ENCODE measurements around the gene ETDC. TPM values are rescaled to one million over a fixed set of nuclear protein-coding genes. Genes with fewer than 3 reads are reported as not detected.

The ETDC gene
- polyA plus RNA-seq, 4 donors, result not detected

DNA sequence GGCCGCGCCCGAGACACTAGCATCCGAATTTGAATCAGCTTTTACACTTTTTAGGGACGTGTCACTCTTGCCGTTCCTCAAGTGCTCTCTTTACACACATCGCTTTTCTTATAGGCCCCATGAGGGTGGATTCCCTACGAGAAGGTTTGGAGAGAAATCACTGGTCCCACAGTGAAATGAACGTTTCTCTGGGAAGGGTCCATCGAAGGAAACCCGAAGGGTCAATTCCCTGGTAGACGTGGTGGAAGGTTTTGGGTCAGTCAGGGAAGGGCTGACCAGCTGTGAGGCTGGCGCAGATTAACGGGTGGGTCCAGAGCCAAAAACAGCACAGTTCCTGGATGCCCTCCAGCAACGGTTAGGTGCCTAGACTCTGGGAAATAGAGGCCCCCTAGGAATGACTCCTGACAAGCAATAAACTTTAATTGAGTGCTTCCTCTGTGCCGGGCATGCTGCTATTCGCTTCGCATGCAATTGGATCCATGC is 35.9 kb downstream of the ETDC start:
- DNase-seq (ENCODE audit: low read depth in 4 of 4, low spot score in 2 of 4), result peak in 2 of 4 donors; percentile 15 to 24

DNA sequence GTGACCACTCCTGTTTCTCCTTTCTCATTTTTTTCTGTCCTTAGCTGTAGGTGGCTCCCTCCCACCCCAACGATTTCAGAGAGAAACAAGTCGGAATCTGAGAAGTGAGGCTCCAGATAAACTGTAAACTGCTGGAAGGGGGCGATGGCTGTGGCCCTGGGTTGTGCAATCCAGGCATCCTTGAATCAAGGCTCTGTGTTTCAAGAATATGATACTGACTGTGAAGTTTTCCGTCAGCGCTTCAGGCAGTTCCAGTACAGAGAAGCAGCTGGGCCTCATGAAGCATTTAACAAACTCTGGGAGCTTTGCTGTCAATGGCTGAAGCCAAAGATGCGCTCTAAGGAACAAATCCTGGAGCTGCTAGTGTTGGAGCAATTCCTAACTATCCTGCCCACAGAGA is 37.7 kb downstream of the ETDC start:
- DNase-seq (ENCODE audit: low read depth in 4 of 4, low spot score in 2 of 4), result no peak

DNA sequence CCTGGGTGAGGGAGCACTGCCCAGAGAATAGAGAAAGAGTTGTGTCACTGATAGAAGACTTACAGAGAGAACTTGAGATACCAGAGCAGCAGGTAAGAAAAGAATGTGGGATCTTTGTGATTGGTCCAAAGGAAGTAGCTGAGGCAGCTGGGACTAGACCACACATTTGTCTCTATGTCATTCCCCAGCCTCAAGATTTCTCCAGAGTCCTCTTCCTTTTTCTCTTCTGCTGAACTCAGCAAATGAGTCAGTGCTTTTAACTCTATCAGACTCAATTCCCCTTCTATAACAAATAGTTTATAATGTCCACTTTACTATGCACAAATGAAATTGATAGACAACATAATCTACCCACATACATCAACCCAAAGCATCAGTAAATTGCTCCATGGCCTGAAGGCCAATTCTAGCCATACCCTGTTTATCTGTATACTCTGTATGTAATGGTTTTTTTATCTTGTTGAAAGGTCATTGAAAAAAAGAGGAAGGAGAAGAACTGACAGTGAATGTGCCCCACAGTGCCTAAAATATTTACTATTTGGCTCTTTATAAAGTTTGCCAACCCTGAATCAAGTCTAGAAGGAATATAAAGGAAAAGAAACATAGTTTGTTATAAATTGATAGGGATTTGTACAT is 38.2 kb downstream of the ETDC start:
- DNase-seq (ENCODE audit: low read depth in 4 of 4, low spot score in 2 of 4), result no peak

DNA sequence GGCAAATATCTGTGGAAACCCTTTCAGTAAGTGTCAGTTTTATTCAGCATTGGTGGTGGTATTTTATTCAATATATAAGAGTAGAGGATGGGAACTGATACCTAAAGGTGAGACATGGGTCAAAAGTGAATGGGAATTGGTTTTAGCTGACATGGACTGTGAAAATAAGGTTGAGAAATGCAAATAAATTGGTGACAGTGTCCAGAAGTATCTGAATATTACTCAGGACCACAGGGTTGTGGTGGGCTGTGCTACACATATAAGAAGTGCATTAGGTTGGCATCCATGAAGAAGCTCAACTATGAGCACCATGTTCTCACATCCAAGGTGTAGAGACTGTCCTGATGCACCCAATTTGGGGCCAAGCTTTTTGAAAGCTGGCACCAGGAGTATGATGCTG is 45.0 kb downstream of the ETDC start:
- DNase-seq (ENCODE audit: low read depth in 4 of 4, low spot score in 2 of 4), result no peak

Other genes with a start within 250 kb of the ETDC start
- gene SMIM10L2B, start 210.8 kb upstream of the ETDC start, polyA plus RNA-seq (ENCODE audit: insufficient read length in 4 of 4), result 1 to 10 TPM; 7.1 to 9.4 (median 8.2) TPM
- under 1 TPM in 1 of 4 donors, not detected in 3; 0.25 TPM for gene ETDB, start 189.0 kb upstream of the ETDC start, polyA plus RNA-seq (ENCODE audit: insufficient read length in 4 of 4)
- under 1 TPM; 0.13 to 0.30 (median 0.20) TPM for gene CT55, start 138.1 kb upstream of the ETDC start, polyA plus RNA-seq (ENCODE audit: insufficient read length in 4 of 4)
- gene ETDA, start 57.4 kb upstream of the ETDC start, polyA plus RNA-seq (ENCODE audit: insufficient read length in 4 of 4), result under 1 TPM in 2 of 4 donors, not detected in 2; 0.39 to 0.51 TPM
- 10 to 100 TPM; 16.4 to 23.5 (median 19.1) TPM for gene ZNF75D, start 34.6 kb downstream of the ETDC start, polyA plus RNA-seq (ENCODE audit: insufficient read length in 4 of 4)
- gene ZNF449, start 35.3 kb downstream of the ETDC start, polyA plus RNA-seq (ENCODE audit: insufficient read length in 4 of 4), result 10 to 100 TPM; 12.0 to 15.1 (median 13.1) TPM
- 10 to 100 TPM; 10.0 to 11.2 (median 10.8) TPM for gene SMIM10L2A, start 112.5 kb downstream of the ETDC start, polyA plus RNA-seq (ENCODE audit: insufficient read length in 4 of 4)
- gene INTS6L, start 211.2 kb downstream of the ETDC start, polyA plus RNA-seq (ENCODE audit: insufficient read length in 4 of 4), result 10 to 100 TPM; 17.8 to 34.3 (median 25.5) TPM